Measurements from ENCODE around the gene ACAP3. TPM values are rescaled to one million over a fixed set of nuclear protein-coding genes. Genes with fewer than 3 reads are reported as not detected.

ACAP3 gene
- total and polyA plus RNA-seq, 9 donors = 28.2 to 63.5 (median 50.6) TPM

DNA sequence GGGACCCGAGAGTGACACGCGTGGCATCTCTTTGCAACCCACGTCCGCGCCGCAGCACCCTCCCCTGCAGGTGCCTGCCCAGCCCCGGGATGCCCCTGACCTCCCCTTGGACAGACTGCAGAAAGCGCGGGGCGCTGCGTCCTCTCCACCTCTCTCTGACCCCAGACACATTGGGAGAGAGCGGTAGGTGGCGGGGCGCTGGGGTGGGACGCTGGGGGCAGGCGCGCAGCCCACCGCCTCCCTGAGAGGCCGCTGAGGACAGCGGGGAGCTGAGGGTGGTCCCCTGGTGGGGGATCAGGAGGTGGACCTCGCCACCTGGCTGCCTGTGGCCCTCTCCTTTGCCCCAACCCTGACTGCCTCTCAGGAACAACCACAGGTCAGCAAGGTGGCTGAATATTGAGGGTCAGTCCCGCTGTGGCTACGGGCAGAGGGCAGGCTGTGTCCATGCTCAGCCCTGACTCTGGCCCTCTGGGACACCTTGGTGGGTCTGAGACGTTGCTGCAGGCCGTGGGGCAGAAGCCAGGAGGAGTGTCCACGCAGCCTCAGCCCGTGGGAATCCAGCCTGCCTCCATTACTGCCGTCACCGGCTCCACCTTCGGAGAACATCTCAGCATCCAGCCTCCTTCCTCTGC, 33.3 kb downstream of the ACAP3 start:
- DNase-seq = no peak

DNA sequence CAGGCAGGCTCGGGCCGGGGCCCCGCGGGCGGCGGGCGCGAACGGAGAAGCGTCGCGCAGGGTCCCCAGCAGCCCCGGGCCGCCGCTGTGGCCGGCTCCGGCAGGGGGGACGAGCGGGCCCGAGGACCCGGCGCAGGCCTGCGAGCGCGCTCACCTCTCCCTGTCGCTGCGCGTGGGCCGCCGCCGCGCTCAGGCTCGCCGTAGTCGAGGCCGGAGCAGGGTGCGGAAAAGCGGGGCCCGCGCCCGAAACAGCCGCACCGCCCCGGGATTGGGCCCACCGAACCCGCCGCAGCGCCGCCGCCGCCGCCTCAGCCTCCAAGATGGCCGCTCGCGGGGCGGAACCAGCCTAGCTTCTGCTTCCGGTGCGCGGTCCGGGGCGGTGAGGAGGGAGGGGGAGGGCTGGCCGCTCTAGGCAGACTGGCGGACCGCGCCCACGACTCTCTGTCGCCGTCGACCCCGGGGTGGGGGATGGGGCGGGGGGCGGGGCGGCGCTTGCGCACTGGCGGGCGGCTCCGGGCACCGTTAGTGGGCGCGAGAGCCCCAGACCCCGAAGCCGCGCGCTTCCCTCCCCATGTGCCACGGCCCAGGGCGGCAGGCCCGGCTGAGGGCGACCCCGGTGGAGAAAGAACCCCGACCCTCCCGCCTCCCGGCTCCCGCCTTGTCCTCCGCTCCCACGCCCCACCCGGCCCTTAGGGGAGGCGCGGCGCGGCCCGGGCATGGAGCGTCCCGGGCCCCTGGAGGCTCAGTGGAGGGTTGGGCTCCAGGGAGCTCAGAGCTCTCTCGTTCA, 34.0 kb downstream of the ACAP3 start, which contains the start of gene UBE2J2:
Gene UBE2J2, minus strand, starts transcription at position 343 of the 787 bp plus-strand sequence. CDS start 5,862 bp downstream, outside the sequence.
- Histone ChIP-seq H3K27me3 (ENCODE audit: control insufficient read depth, insufficient read depth, low read length) (no peaks in the 10 kb centered on the region), H3K9me3 (replicated peaks; ENCODE audit: control insufficient read depth, low read depth, low read length) (no peaks in the 10 kb centered on the region), H3K4me3 (ENCODE audit: low read length) (peak within 1 kb of the TSS; percentile 87), H3K36me3 (ENCODE audit: control insufficient read depth, insufficient read depth, low read length) (peaks cover 15% of the 10 kb centered on the region), H3K27ac (ENCODE audit: low read length) (peak within 1 kb of the TSS; percentile 72), H3K4me1 (ENCODE audit: control insufficient read depth, insufficient read depth, low read length) (peaks cover 34% of the 10 kb centered on the region)
- WGBS (ENCODE audit: insufficient coverage) = under 1% methylated on average over 81 of the region's 105 CpGs
- peak; percentile 96 for DNase-seq

More for the DNA sequence above, 33.3 kb downstream of the ACAP3 start:
- peak overlapping the region; percentile 77 for H3K4me3 ChIP-seq (ENCODE audit: low read length)
- H3K4me1 ChIP-seq (ENCODE audit: control insufficient read depth, insufficient read depth, low read length) = peaks cover 34% of the 10 kb centered on the region
- WGBS (ENCODE audit: insufficient coverage) = 10% methylated on average over 18 of the region's 31 CpGs
- H3K27ac ChIP-seq (ENCODE audit: low read length) = no peak overlapping the region
- no peaks in the 10 kb centered on the region for H3K9me3 ChIP-seq (replicated peaks; ENCODE audit: control insufficient read depth, low read depth, low read length)
- peaks cover 14% of the 10 kb centered on the region for H3K36me3 ChIP-seq (ENCODE audit: control insufficient read depth, insufficient read depth, low read length)
- H3K27me3 ChIP-seq (ENCODE audit: control insufficient read depth, insufficient read depth, low read length) = no peaks in the 10 kb centered on the region

DNA sequence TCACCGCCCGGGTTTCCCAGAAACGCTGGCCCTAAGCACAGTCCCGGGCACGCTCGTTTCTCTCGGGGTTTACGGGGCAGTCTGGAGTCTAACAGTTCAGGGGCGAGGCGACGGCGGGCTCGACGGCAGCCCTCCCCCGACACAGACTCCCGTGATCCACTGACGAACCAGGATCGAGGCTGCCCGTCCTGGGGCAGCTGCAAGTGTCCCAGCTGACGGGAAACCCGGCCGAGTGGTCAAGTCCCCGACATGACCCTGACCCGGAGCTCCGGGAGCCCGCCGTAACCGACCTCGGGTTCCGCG, 34.6 kb downstream of the ACAP3 start:
- Histone ChIP-seq H3K9me3 (replicated peaks; ENCODE audit: control insufficient read depth, low read depth, low read length) (no peaks in the 10 kb centered on the region), H3K36me3 (ENCODE audit: control insufficient read depth, insufficient read depth, low read length) (peaks cover 21% of the 10 kb centered on the region), H3K4me3 (ENCODE audit: low read length) (peak overlapping the region; percentile 87), H3K4me1 (ENCODE audit: control insufficient read depth, insufficient read depth, low read length) (peaks cover 34% of the 10 kb centered on the region), H3K27ac (ENCODE audit: low read length) (peak overlapping the region; percentile 72), H3K27me3 (ENCODE audit: control insufficient read depth, insufficient read depth, low read length) (no peaks in the 10 kb centered on the region)
- DNase-seq = no peak
- WGBS (ENCODE audit: insufficient coverage) = under 1% methylated on average over 31 of the region's 31 CpGs

DNA sequence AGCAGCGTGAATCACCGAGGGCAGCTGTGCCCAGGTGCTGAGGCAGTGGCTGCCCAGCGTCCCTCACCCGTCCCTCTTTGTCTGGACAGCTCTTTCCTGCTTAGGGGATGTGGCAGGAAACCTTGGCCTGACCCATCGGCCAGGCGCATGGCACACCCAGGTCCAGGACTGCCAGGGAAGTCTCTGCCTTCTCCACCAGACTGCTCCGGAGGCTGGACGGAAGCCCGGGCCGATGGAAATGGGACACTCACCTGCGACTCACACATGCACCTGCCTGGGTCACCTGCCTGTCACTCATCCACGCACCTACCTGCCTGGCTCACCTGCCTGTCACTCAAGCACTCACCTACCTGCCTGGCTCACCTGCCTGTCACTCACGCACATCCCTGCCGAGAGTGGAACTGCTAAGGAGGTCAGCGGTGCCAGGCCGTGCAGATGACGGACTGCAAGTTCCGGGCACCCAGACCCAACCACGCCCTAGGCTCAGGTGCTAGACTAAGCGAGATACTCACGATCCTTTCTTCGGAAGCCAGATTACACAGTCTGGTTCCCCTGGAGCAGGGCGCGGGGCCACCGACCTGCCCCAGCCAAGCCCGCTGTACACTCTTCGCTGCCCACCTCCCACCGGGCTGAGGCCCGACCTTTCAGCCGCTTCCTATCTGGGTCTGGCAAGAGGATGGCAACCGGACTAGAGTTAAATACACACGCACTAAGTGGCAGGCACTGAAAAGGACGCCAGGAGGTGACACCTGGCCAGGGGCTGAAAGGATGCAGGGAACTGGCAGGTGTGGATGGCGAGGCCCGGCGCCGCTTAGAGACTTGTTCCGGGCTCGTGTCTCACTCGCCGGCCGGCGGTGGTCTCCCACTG, 35.2 kb downstream of the ACAP3 start:
- H3K4me1 ChIP-seq (ENCODE audit: control insufficient read depth, insufficient read depth, low read length) = peaks cover 34% of the 10 kb centered on the region
- peak overlapping the region; percentile 72 for H3K27ac ChIP-seq (ENCODE audit: low read length)
- peak overlapping the region; percentile 87 for H3K4me3 ChIP-seq (ENCODE audit: low read length)
- H3K27me3 ChIP-seq (ENCODE audit: control insufficient read depth, insufficient read depth, low read length) = no peaks in the 10 kb centered on the region
- WGBS (ENCODE audit: insufficient coverage) = 44% methylated on average over 43 of the region's 43 CpGs
- no peaks in the 10 kb centered on the region for H3K9me3 ChIP-seq (replicated peaks; ENCODE audit: control insufficient read depth, low read depth, low read length)
- no peak for DNase-seq
- peaks cover 26% of the 10 kb centered on the region for H3K36me3 ChIP-seq (ENCODE audit: control insufficient read depth, insufficient read depth, low read length)

DNA sequence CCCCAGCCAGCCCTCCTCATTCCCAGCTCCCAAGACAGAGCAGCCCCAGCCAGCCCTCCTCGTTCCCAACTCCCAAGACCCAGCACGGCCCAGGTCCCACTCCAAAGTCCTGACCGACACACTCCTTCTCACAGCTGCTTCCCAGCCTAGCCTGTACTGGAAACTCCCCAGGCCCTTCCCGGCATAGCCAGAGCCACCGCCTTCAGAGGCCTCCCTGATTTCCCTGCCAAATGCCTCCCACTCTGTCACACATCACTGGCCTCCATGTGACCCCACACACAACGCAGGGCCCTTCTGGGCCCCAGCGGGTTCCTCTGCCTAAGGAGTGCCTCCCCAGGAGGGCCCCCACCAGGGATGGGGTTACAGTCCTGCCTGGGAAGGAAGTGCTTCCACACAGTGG, 36.9 kb downstream of the ACAP3 start:
- 55% methylated on average over 6 of the region's 7 CpGs for WGBS (ENCODE audit: insufficient coverage)
- H3K27ac ChIP-seq (ENCODE audit: low read length) = no peak overlapping the region
- H3K27me3 ChIP-seq (ENCODE audit: control insufficient read depth, insufficient read depth, low read length) = no peaks in the 10 kb centered on the region
- H3K9me3 ChIP-seq (replicated peaks; ENCODE audit: control insufficient read depth, low read depth, low read length) = no peaks in the 10 kb centered on the region
- H3K4me3 ChIP-seq (ENCODE audit: low read length) = no peak overlapping the region
- H3K4me1 ChIP-seq (ENCODE audit: control insufficient read depth, insufficient read depth, low read length) = peaks cover 34% of the 10 kb centered on the region
- H3K36me3 ChIP-seq (ENCODE audit: control insufficient read depth, insufficient read depth, low read length) = peaks cover 35% of the 10 kb centered on the region
- DNase-seq = no peak

DNA sequence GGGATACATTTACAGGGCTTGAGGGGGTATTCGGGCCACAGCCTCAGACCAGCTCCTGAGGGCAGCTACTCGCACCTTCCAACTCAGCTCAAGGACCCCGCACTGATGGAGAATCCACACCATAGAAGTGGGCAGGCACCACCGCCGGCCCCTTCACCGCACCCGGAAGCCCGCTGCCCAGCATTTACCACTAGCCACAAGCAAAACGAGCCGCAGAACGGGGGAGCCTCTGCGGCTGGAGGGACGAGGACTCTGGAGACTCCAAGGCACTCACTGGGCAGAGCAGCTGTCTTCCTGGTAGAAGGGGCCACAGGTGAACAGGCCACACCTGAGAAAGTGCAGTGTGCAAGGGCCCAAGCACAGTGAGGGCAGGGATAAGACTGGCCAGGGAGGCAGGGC, 39.4 kb downstream of the ACAP3 start:
- 94% methylated on average over 8 of the region's 13 CpGs for WGBS (ENCODE audit: insufficient coverage)
- H3K4me3 ChIP-seq (ENCODE audit: low read length) = no peak overlapping the region
- no peak overlapping the region for H3K27ac ChIP-seq (ENCODE audit: low read length)
- H3K27me3 ChIP-seq (ENCODE audit: control insufficient read depth, insufficient read depth, low read length) = no peaks in the 10 kb centered on the region
- peaks cover 56% of the 10 kb centered on the region for H3K36me3 ChIP-seq (ENCODE audit: control insufficient read depth, insufficient read depth, low read length)
- no peak for DNase-seq
- peaks cover 24% of the 10 kb centered on the region for H3K4me1 ChIP-seq (ENCODE audit: control insufficient read depth, insufficient read depth, low read length)
- no peaks in the 10 kb centered on the region for H3K9me3 ChIP-seq (replicated peaks; ENCODE audit: control insufficient read depth, low read depth, low read length)

DNA sequence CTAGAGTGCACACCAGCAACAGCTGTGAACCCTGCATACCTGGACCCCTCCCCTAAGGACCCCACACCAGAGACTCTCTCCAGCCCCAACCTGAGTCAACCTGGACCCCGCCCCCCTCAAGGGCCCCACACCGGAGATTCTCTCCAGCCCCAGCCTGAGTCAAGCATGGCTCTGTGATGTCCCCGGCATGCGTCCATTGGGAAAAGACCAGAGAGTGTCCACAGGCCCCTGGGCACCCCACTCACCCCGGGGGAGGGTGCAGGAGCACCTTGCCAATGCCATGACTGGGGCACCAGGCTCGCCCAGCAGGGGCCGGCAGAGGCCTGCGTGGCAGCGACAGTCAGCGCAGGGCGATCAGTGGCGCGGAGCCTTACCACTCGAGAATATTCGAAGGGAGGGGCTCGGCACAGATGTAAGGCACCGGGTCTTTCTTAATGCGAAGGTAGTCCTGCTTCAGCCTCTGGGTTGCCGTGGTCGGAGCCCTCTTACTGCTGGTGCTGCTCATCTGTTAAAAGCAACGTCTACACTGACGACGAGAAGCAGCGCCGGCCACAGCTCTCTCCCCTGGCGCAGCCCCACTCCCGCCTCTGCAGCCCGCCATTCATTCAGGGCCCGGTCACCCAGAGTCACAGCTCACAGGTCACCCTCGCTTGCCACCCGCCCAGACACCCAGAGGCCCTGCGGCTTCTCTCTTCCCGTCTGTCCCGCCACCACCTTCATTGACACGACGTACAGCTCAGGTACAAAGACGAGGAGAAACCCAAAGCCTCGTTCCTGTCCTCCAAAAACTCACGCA, 40.0 kb downstream of the ACAP3 start:
- Histone ChIP-seq H3K4me1 (ENCODE audit: control insufficient read depth, insufficient read depth, low read length) (peaks cover 20% of the 10 kb centered on the region), H3K4me3 (ENCODE audit: low read length) (no peak overlapping the region), H3K27me3 (ENCODE audit: control insufficient read depth, insufficient read depth, low read length) (no peaks in the 10 kb centered on the region), H3K9me3 (replicated peaks; ENCODE audit: control insufficient read depth, low read depth, low read length) (no peaks in the 10 kb centered on the region), H3K27ac (ENCODE audit: low read length) (no peak overlapping the region), H3K36me3 (ENCODE audit: control insufficient read depth, insufficient read depth, low read length) (peaks cover 62% of the 10 kb centered on the region)
- WGBS (ENCODE audit: insufficient coverage) = 92% methylated on average over 39 of the region's 39 CpGs
- DNase-seq = no peak

DNA sequence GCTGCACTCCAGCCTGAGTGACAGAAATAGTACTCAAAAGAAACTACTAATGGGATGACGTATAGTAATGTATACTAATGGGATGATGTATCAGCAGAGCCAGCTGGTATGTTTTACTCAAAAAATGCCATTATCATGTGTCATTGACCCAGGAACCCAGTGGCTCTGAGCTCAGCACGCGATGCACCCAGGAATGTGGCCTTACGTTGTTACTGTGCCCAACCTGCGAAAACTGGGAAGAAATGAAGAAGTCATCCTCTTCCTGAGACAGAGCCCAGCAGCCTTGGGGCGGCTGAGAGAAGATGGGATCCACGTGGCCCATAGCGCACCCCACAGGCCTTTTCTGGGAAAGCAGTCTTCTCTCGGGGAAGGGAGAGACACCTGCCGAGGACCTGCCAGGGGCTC, 42.9 kb downstream of the ACAP3 start:
- Histone ChIP-seq H3K4me1 (ENCODE audit: control insufficient read depth, insufficient read depth, low read length) (no peaks in the 10 kb centered on the region), H3K27me3 (ENCODE audit: control insufficient read depth, insufficient read depth, low read length) (no peaks in the 10 kb centered on the region), H3K27ac (ENCODE audit: low read length) (no peak overlapping the region), H3K36me3 (ENCODE audit: control insufficient read depth, insufficient read depth, low read length) (peaks cover 69% of the 10 kb centered on the region), H3K9me3 (replicated peaks; ENCODE audit: control insufficient read depth, low read depth, low read length) (no peaks in the 10 kb centered on the region), H3K4me3 (ENCODE audit: low read length) (no peak overlapping the region)
- WGBS (ENCODE audit: insufficient coverage) = 69% methylated on average over 4 of the region's 10 CpGs
- DNase-seq = no peak

DNA sequence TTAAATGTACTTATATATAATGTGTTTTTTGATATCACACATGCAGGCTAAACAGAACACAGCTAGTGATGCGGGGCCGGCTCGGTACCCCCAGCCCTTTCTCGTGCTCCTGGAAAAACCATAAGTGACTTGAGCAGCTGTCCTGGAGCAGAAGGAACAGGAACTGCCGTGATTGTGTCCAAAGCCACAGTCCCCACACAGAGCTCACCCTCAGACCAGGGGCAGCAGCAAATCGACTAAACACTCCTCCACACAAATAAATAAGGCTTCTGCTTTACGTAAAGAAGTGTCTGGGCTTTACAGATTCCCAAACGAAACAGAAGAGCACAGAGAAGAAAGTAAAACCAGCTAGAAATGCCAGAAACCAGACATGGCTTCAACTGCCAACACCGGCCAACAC, 43.7 kb downstream of the ACAP3 start:
- Histone ChIP-seq H3K4me1 (ENCODE audit: control insufficient read depth, insufficient read depth, low read length) (no peaks in the 10 kb centered on the region), H3K36me3 (ENCODE audit: control insufficient read depth, insufficient read depth, low read length) (peaks cover 76% of the 10 kb centered on the region), H3K9me3 (replicated peaks; ENCODE audit: control insufficient read depth, low read depth, low read length) (no peaks in the 10 kb centered on the region), H3K4me3 (ENCODE audit: low read length) (no peak overlapping the region), H3K27ac (ENCODE audit: low read length) (no peak overlapping the region), H3K27me3 (ENCODE audit: control insufficient read depth, insufficient read depth, low read length) (no peaks in the 10 kb centered on the region)
- WGBS (ENCODE audit: insufficient coverage) = 77% methylated on average over 5 of the region's 9 CpGs
- DNase-seq = no peak
